Fibroblast of the aortic adventitia (primary cell): ENCODE data around the gene SLIT3. TPM values are rescaled to one million over a fixed set of nuclear protein-coding genes. Genes with fewer than 3 reads are reported as not detected.
A peak's percentile ranks its signal among the peaks of the same experiment; 100 is the strongest.

Experiments used
- DNase-seq: peaks from one replicate; pipeline ENCODE4 v3.0.0-alpha.2; 2010; ENCODE audit warnings: low read depth
- H3K4me3 ChIP-seq: 2 replicates; pipeline ENCODE4 v1.5.1; 2011; ENCODE audit warnings: low read depth, mild to moderate bottlenecking, control low read depth, low read length, moderate library complexity
- total RNA-seq: library from RNA; depleted of rRNA; stranded (reverse); fragments of >200 nt; gene quantifications from 2 replicates; pipeline ENCODE4 v1.2.3, GENCODE V29; 2012; ENCODE audit warnings: low replicate concordance
- TF ChIP-seq, protein P1 (sequence below): IDR thresholded peaks from 2 replicates; pipeline ENCODE4 v1.5.1; 2011; ENCODE audit warnings: mild to moderate bottlenecking, low read length, control low read depth, inconsistent platforms; ENCODE audit not compliant: insufficient read depth

SLIT3 gene
- total RNA-seq, 1 donor, result 65.3 TPM

GRCh38 chr5:168819004-168819621, 481.8 kb downstream of the SLIT3 start:
- TF ChIP-seq, protein P1, sequence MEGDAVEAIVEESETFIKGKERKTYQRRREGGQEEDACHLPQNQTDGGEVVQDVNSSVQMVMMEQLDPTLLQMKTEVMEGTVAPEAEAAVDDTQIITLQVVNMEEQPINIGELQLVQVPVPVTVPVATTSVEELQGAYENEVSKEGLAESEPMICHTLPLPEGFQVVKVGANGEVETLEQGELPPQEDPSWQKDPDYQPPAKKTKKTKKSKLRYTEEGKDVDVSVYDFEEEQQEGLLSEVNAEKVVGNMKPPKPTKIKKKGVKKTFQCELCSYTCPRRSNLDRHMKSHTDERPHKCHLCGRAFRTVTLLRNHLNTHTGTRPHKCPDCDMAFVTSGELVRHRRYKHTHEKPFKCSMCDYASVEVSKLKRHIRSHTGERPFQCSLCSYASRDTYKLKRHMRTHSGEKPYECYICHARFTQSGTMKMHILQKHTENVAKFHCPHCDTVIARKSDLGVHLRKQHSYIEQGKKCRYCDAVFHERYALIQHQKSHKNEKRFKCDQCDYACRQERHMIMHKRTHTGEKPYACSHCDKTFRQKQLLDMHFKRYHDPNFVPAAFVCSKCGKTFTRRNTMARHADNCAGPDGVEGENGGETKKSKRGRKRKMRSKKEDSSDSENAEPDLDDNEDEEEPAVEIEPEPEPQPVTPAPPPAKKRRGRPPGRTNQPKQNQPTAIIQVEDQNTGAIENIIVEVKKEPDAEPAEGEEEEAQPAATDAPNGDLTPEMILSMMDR, result no peak
- no peak overlapping the region for H3K4me3 ChIP-seq
- no peak for DNase-seq

GRCh38 chr5:168818558-168818957, 482.4 kb downstream of the SLIT3 start:
- no peak for DNase-seq
- TF ChIP-seq, protein P1, result no peak
- no peak overlapping the region for H3K4me3 ChIP-seq

DNA sequence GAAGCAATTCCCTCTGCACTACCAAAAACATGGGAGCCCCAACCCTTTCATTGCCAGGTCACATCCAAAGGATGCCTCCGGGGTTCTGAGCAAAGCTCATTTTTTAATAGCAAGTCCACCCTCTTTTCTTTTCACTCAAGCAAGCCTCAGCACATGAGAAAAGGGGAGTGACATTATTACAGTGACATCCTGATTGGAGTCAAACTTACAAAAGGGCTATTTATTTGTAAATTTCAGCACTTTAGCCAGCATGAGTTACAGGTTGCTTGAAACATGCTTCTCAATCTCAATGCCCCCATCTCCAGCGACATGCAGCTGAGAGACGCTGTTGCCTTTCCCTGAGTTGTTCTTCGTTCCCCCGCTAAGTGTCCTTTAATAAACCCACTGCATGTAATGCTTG, 483.3 kb downstream of the SLIT3 start:
- TF ChIP-seq, protein P1, result no peak
- no peak overlapping the region for H3K4me3 ChIP-seq
- DNase-seq, result no peak

DNA sequence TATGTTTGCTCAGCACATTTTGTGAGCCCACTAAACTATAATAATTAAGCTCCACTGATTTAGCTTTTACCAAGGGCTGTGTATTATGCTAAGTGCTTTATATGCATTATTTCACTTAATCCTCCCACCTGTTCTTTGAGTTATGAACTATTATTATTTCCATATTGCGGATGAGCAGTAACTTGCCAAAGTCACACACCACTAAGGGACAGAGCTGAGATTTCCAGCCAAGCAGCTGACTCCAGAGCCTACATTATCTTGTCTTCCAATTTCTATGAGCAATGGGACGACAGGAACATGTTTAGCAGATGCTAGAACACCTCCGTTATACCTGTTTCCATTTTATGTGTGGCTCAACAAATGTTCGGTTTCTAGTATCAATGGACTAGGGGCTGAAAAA, 484.3 kb downstream of the SLIT3 start:
- TF ChIP-seq, protein P1, result no peak
- no peak overlapping the region for H3K4me3 ChIP-seq
- DNase-seq, result no peak

- peak; percentile 15 for DNase-seq
- no peak overlapping the region for H3K4me3 ChIP-seq
- TF ChIP-seq, protein P1, result no peak
Observed at GRCh38 chr5:168813184-168813968, 487.6 kb downstream of the SLIT3 start.

DNA sequence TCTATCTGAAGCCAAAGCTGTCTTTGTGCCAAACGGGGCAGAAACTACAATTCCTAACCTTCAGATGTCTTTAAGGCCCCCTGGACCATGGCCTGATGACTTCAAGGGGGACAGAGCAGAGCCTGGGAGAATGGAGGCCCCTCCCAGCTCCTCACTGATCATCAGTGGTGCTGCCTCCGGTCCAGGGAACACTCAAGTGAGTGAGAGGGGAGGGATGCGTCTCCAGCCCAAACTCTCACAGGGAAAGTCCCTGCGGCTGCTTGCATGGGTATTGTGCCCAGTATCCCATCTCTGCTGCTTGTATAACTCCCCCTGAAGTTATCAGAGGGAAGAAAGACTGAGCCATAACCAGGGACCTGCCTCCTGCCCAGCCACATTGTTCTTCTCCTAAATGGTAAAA, 490.3 kb downstream of the SLIT3 start:
- H3K4me3 ChIP-seq, result no peak overlapping the region
- no peak for DNase-seq
- TF ChIP-seq, protein P1, result no peak
